Superior temporal gyrus (tissue), 1 donor: ENCODE results near the gene LINC00237.

Experiments
- DNase-seq: peaks from one replicate; pipeline ENCODE4 v3.0.0-alpha.2; 2016; ENCODE audit errors: extremely low spot score

The LINC00237 gene

GRCh38 chr20:21106171-21107017 is at the start of gene LINC00237:
TSS of gene LINC00237 (minus strand) at chr20:21106358.
- DNase-seq, result no peak

GRCh38 chr20:21155268-21155667 is 49.1 kb upstream of the LINC00237 start:
- no peak for DNase-seq

GRCh38 chr20:21154692-21155091 is 48.5 kb upstream of the LINC00237 start:
- no peak for DNase-seq

- DNase-seq, result no peak
These were observed 45.6 kb upstream of the LINC00237 start for GRCh38 chr20:21151791-21152190.

- no peak for DNase-seq
These were observed 43.2 kb upstream of the LINC00237 start for GRCh38 chr20:21149344-21149743.

- DNase-seq, result no peak
These were observed 41.4 kb upstream of the LINC00237 start for GRCh38 chr20:21147593-21147992.

GRCh38 chr20:21146215-21146614 is 40.1 kb upstream of the LINC00237 start:
- DNase-seq, result no peak

- no peak for DNase-seq
These were observed 39.3 kb upstream of the LINC00237 start for GRCh38 chr20:21145424-21145823.

GRCh38 chr20:21143194-21143890 is 37.2 kb upstream of the LINC00237 start:
- no peak for DNase-seq

GRCh38 chr20:21141825-21142224 is 35.7 kb upstream of the LINC00237 start:
- no peak for DNase-seq

- DNase-seq, result no peak
These were observed 33.9 kb upstream of the LINC00237 start for GRCh38 chr20:21139881-21140566.

GRCh38 chr20:21137078-21137477 is 30.9 kb upstream of the LINC00237 start:
- no peak for DNase-seq

GRCh38 chr20:21136015-21136732 is 30.0 kb upstream of the LINC00237 start:
- no peak for DNase-seq

- DNase-seq, result no peak
These were observed 28.8 kb upstream of the LINC00237 start for GRCh38 chr20:21134883-21135493.

- DNase-seq, result no peak
These were observed 27.9 kb upstream of the LINC00237 start for GRCh38 chr20:21133917-21134622.

GRCh38 chr20:21133404-21133803 is 27.2 kb upstream of the LINC00237 start:
- DNase-seq, result no peak

GRCh38 chr20:21129861-21130260 is 23.7 kb upstream of the LINC00237 start:
- no peak for DNase-seq

- DNase-seq, result no peak
These were observed 21.2 kb upstream of the LINC00237 start for GRCh38 chr20:21127201-21127981.

GRCh38 chr20:21126581-21126870 is 20.4 kb upstream of the LINC00237 start:
- peak; percentile 64 for DNase-seq
